Chondrocyte (in vitro differentiated cells): Measurements from ENCODE around the gene FLYWCH1. TPM values are rescaled to one million over a fixed set of nuclear protein-coding genes. Genes with fewer than 3 reads are reported as not detected.

Experiments used
- DNase-seq: peaks from one replicate; pipeline ENCODE4 v3.0.0; 2021; ENCODE audit warnings: mixed read lengths, low spot score
- H3K27ac Mint-ChIP-seq: one replicate; pipeline ENCODE4 v1.8.0; 2021; ENCODE audit warnings: mild to moderate bottlenecking, moderate library complexity, mixed read lengths; ENCODE audit not compliant: unreplicated experiment
- H3K27me3 Mint-ChIP-seq: 2 replicates; pipeline ENCODE4 v1.8.0; 2021; ENCODE audit warnings: low read depth, mixed read lengths
- H3K36me3 Mint-ChIP-seq: 2 replicates; pipeline ENCODE4 v1.8.0; 2021; ENCODE audit warnings: low read depth, mixed read lengths
- H3K4me1 Mint-ChIP-seq: 2 replicates; pipeline ENCODE4 v1.8.0; 2021; ENCODE audit warnings: low read depth, mild to moderate bottlenecking, mixed read lengths
- H3K4me3 Mint-ChIP-seq: one replicate; pipeline ENCODE4 v1.8.0; 2021; ENCODE audit warnings: mild to moderate bottlenecking, moderate library complexity, mixed read lengths; ENCODE audit not compliant: unreplicated experiment
- H3K9me3 Mint-ChIP-seq: 2 replicates; pipeline ENCODE4 v1.8.0; 2021; ENCODE audit warnings: low read depth, mixed read lengths
- CTCF ChIP-seq: fragments of 200-600 bp; sonication (generic); IDR thresholded peaks from 2 replicates; pipeline ENCODE4 v1.5.0; 2021; ENCODE audit warnings: antibody characterized with exemption, mild to moderate bottlenecking, moderate library complexity
- total RNA-seq: library from RNA; stranded (reverse); gene quantifications from 3 replicates; pipeline ENCODE4 v1.2.1, GENCODE V29; 2021

The FLYWCH1 gene
- total RNA-seq, 1 donor from 2014 or later, result 47.1 TPM

GRCh38 chr16:2987286-2987685 lies 75.6 kb downstream of the FLYWCH1 start:
- no peak overlapping the region for H3K27ac Mint-ChIP-seq
- no peak for TF ChIP-seq CTCF
- H3K4me1 Mint-ChIP-seq, result peaks cover 4% of the 10 kb centered on the region
- DNase-seq, result no peak
- H3K9me3 Mint-ChIP-seq, result no peaks in the 10 kb centered on the region
- no peak overlapping the region for H3K4me3 Mint-ChIP-seq
- no peaks in the 10 kb centered on the region for H3K36me3 Mint-ChIP-seq
- H3K27me3 Mint-ChIP-seq, result no peaks in the 10 kb centered on the region

GRCh38 chr16:2987833-2988232 lies 76.1 kb downstream of the FLYWCH1 start:
- no peak overlapping the region for H3K4me3 Mint-ChIP-seq
- no peaks in the 10 kb centered on the region for H3K27me3 Mint-ChIP-seq
- no peaks in the 10 kb centered on the region for H3K9me3 Mint-ChIP-seq
- TF ChIP-seq CTCF, result no peak
- DNase-seq, result no peak
- H3K36me3 Mint-ChIP-seq, result no peaks in the 10 kb centered on the region
- H3K27ac Mint-ChIP-seq, result no peak overlapping the region
- peaks cover 4% of the 10 kb centered on the region for H3K4me1 Mint-ChIP-seq

- Mint-ChIP-seq H3K4me1 (peaks cover 4% of the 10 kb centered on the region), H3K4me3 (no peak overlapping the region), H3K27me3 (no peaks in the 10 kb centered on the region), H3K27ac (no peak overlapping the region), H3K36me3 (no peaks in the 10 kb centered on the region), H3K9me3 (no peaks in the 10 kb centered on the region)
- TF ChIP-seq CTCF, result no peak
- DNase-seq, result no peak
Measured at GRCh38 chr16:2988590-2989099, 76.9 kb downstream of the FLYWCH1 start.

- H3K4me1 Mint-ChIP-seq, result no peaks in the 10 kb centered on the region
- no peak overlapping the region for H3K4me3 Mint-ChIP-seq
- TF ChIP-seq CTCF, result no peak
- no peaks in the 10 kb centered on the region for H3K27me3 Mint-ChIP-seq
- DNase-seq, result no peak
- no peak overlapping the region for H3K27ac Mint-ChIP-seq
- H3K9me3 Mint-ChIP-seq, result no peaks in the 10 kb centered on the region
- no peaks in the 10 kb centered on the region for H3K36me3 Mint-ChIP-seq
Measured at GRCh38 chr16:2990891-2991290, 79.2 kb downstream of the FLYWCH1 start.

- H3K4me3 Mint-ChIP-seq, result no peak overlapping the region
- H3K36me3 Mint-ChIP-seq, result no peaks in the 10 kb centered on the region
- H3K4me1 Mint-ChIP-seq, result no peaks in the 10 kb centered on the region
- DNase-seq, result no peak
- no peaks in the 10 kb centered on the region for H3K9me3 Mint-ChIP-seq
- TF ChIP-seq CTCF, result no peak
- H3K27me3 Mint-ChIP-seq, result no peaks in the 10 kb centered on the region
- H3K27ac Mint-ChIP-seq, result no peak overlapping the region
Measured at GRCh38 chr16:2991566-2992261, 80.0 kb downstream of the FLYWCH1 start.
